Stimulated activated CD4-positive, alpha-beta T cell treated with anti-CD3 and anti-CD28 coated beads, Interleukin-1b, Interleukin-23, amount 100 ng/mL, for 1 hour (primary cell): ENCODE data around the gene ATG9B.

Source experiments
- DNase-seq, 2 donors: peaks; one replicate each; pipeline ENCODE4 v3.0.0-alpha.2; 2020; ENCODE audit warnings: low read depth in 2 of 2

The ATG9B gene, protein sequence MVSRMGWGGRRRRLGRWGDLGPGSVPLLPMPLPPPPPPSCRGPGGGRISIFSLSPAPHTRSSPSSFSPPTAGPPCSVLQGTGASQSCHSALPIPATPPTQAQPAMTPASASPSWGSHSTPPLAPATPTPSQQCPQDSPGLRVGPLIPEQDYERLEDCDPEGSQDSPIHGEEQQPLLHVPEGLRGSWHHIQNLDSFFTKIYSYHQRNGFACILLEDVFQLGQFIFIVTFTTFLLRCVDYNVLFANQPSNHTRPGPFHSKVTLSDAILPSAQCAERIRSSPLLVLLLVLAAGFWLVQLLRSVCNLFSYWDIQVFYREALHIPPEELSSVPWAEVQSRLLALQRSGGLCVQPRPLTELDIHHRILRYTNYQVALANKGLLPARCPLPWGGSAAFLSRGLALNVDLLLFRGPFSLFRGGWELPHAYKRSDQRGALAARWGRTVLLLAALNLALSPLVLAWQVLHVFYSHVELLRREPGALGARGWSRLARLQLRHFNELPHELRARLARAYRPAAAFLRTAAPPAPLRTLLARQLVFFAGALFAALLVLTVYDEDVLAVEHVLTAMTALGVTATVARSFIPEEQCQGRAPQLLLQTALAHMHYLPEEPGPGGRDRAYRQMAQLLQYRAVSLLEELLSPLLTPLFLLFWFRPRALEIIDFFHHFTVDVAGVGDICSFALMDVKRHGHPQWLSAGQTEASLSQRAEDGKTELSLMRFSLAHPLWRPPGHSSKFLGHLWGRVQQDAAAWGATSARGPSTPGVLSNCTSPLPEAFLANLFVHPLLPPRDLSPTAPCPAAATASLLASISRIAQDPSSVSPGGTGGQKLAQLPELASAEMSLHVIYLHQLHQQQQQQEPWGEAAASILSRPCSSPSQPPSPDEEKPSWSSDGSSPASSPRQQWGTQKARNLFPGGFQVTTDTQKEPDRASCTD

GRCh38 chr7:151024435-151025056 is at the start of gene ATG9B:
ATG9B (minus strand) TSS chr7:151024494; CDS start chr7:151024423, 71 bp downstream.
- no peak for DNase-seq

GRCh38 chr7:151073990-151074389 is 49.7 kb upstream of the ATG9B start:
- no peak for DNase-seq

DNA sequence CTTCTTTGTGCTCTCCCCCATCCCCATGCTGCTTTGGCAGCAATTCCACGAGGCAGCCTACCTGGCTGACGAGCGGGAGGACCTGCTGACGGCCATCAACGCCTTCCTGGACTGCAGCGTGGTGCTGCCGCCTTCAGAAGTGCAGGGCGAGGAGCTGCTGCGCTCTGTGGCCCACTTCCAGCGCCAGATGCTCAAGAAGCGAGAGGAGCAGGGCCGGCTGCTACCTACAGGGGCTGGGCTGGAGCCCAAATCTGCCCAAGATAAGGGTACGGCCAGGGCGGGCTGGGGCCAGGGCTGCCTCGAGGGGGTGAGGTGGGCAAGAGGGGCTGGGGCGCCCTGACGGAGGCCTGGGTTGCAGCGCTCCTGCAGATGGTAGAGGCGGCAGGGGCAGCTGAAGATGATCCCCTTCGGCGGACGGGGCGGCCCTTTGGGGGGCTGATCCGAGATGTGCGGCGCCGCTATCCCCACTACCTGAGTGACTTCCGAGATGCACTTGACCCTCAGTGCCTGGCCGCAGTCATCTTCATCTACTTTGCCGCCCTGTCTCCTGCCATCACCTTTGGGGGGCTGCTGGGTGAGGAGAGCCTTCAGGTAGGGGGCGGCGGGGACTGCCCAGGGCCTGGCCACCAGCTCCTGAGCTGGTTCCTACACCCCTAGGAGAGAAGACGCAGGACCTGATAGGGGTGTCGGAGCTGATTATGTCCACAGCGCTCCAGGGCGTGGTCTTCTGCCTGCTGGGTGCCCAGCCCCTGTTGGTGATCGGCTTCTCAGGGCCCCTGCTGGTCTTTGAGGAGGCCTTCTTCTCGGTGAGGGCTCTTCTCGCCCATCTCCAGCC is 47.0 kb upstream of the ATG9B start:
- no peak for DNase-seq

DNA sequence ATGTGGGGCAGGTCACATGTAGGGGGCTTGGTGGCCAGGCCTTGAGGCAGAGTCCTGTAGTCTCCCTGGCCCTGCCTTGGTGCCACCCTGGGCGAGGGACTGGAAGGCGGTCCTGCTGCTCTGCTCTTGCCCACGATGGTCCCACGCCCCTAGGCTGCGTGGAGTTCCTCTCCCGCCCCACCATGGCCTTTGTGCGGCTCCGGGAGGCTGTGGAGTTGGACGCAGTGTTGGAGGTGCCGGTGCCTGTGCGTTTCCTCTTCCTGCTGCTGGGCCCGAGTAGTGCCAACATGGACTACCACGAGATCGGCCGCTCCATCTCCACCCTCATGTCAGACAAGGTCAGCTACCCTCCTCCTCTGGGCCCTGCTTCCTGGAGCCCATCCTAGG is 46.3 kb upstream of the ATG9B start:
- DNase-seq = no peak

DNA sequence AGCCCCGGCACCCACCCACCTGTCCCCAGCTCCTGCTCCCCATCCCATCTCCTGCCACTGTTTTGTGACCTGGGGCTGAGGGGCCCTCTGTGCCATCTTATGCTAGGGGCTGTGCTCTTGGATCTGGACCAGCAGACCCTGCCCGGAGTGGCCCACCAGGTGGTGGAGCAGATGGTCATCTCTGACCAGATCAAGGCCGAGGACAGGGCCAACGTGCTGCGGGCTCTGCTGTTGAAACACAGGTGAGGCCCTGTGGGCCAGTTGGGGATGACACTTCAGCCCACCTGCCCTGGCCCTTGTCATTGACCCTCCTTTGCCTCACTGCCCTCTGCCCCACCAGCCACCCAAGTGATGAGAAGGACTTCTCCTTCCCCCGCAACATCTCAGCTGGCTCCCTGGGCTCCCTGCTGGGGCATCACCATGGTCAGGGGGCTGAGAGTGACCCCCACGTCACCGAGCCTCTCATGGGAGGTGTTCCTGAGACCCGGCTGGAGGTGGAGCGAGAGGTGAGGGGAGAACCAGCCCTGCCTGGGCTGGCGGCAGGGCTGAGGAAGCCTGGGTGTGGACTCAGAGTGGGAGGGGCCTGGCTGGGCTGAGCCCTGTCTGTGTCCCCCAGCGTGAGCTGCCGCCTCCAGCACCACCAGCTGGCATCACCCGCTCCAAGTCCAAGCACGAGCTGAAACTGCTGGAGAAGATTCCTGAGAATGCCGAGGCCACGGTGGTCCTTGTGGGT is 45.7 kb upstream of the ATG9B start:
- no peak for DNase-seq

- no peak for DNase-seq
These were observed 43.9 kb upstream of the ATG9B start for GRCh38 chr7:151068069-151068773.

DNA sequence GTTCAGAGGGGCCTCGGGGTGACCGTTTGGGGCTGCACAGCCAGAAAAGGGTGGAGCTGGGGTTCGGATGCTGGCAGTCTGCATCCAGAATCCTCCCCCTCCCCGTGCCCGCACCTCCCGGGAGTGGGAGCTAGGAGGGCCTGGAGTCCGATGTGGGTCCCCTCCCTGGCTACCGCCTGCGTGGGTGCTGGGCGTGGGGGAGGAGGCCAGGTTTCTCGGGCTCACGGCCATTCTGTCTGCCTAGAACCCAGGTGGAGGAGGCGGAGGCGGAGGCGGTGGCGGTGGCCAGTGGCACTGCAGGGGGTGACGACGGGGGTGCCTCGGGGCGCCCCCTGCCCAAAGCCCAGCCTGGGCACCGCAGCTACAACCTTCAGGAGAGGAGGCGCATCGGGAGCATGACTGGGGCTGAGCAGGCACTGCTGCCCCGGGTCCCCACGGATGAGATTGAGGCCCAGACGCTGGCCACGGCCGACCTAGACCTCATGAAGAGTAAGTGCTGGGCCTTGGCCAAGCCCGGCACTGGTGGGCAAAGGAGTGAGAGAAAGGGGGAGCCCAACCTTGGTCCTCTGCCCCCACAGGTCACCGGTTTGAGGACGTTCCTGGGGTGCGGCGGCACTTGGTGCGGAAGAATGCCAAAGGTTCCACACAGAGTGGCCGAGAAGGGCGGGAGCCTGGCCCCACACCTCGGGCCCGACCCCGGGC is 42.1 kb upstream of the ATG9B start:
- DNase-seq = no peak

- no peak for DNase-seq
These were observed 41.2 kb upstream of the ATG9B start for GRCh38 chr7:151065516-151065915.

- DNase-seq = no peak
These were observed 40.7 kb upstream of the ATG9B start for GRCh38 chr7:151064993-151065392.

DNA sequence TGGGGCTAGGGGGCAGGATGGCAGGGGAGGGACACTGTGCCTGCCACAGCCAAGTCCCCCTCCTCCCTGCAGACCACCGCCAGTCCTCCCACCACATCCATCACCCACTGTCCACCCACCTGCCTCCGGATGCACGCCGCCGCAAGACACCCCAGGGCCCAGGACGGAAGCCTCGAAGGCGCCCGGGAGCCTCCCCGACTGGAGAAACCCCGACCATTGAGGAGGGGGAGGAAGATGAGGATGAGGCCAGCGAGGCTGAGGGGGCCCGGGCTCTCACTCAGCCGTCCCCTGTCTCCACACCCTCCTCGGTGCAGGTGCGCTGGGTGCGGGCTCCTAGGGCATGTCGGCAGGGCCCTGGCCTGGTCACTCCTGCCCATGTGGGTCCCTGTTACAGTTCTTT is 40.2 kb upstream of the ATG9B start:
- no peak for DNase-seq

- DNase-seq = no peak
These were observed 38.9 kb upstream of the ATG9B start for GRCh38 chr7:151063212-151063561.

DNA sequence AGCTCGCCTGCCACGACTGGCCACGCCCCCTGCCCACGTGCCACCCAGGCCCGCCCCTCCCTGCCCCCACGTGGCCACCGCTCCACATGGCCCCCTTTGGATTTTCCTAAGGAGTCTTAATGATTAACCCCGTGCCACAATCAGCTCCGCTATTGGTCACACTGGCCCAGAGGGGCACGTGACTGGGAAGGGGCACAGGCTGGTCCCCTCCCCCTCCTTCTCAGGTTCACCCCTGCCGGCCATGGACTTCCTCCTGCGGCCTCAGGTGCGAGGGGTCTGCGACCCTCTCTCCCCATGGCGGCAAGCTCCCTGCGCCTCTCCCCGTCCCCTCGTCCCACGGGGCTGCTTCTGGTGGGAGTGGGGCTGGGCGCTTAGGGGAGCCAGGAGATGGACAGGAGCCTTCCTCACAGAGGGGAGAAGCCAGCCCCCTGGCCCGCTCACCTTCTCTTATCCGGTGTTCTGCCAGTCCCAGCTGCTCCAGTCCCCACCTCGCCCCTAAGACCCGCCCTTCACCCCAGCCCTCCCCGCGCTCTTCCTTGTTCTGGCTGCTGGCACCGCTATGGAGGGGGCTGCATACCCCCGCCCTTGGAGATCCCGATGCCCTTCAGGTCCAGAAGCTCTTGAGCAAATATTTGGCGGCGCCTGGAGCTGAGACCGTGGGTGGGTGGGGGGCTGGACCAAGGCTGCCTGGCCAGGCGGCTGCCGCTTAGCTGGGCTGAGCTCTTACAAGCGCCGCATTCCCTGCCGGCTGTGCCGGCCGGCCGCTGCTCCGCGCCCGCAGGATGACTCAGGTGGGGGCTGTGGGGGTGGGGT is 38.3 kb upstream of the ATG9B start:
- DNase-seq = no peak

DNA sequence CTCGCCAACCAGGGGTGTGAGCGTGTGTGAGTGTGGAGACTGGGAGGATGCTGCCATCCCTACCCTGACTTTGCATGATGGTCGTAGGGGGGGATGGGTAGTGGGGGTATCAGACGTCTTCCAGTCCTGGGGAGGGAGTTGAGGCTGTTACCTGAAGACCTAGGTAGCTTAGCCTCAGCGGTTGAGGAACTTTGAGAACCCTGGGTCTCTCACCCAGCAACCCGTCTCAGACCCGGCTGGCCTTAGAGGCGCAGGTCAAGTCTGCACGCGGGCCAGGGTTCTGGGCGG is 37.8 kb upstream of the ATG9B start:
- no peak for DNase-seq

- no peak for DNase-seq
These were observed 37.2 kb upstream of the ATG9B start for GRCh38 chr7:151061213-151062110.

GRCh38 chr7:151060416-151061212 is 36.3 kb upstream of the ATG9B start:
- no peak for DNase-seq

- DNase-seq = no peak
These were observed 35.8 kb upstream of the ATG9B start for GRCh38 chr7:151060113-151060415.
